Parathyroid adenoma (tissue), 2 donors: ENCODE measurements around the gene ST6GALNAC6.

Experiments used
- H2AFZ ChIP-seq: fragments of 300-600 bp; sonication (generic); one replicate; pipeline ENCODE4 v1.7.0; 2017; ENCODE audit warnings: antibody characterized with exemption, mild to moderate bottlenecking
- H3K27ac ChIP-seq: fragments of 300-600 bp; sonication (generic); one replicate; pipeline ENCODE4 v1.7.0; 2017
- H3K27me3 ChIP-seq: fragments of 300-600 bp; sonication (generic); one replicate; pipeline ENCODE4 v1.7.0; 2017; ENCODE audit warnings: low read length; ENCODE audit not compliant: control insufficient read depth, insufficient read depth
- H3K36me3 ChIP-seq: fragments of 300-600 bp; sonication (generic); one replicate; pipeline ENCODE4 v1.7.0; 2017; ENCODE audit warnings: low read length; ENCODE audit not compliant: control insufficient read depth, insufficient read depth
- H3K4me1 ChIP-seq: fragments of 300-600 bp; sonication (generic); one replicate; pipeline ENCODE4 v1.7.0; 2017; ENCODE audit warnings: control low read depth
- H3K4me2 ChIP-seq: fragments of 300-600 bp; sonication (generic); one replicate; pipeline ENCODE4 v1.7.0; 2017; ENCODE audit warnings: low read length
- H3K4me3 ChIP-seq: fragments of 300-600 bp; sonication (generic); one replicate; pipeline ENCODE4 v1.7.0; 2017; ENCODE audit warnings: low read depth, low read length
- H3K79me2 ChIP-seq: fragments of 300-600 bp; sonication (generic); one replicate; pipeline ENCODE4 v1.7.0; 2017; ENCODE audit warnings: control low read depth
- H3K9ac ChIP-seq: fragments of 300-600 bp; sonication (generic); one replicate; pipeline ENCODE4 v1.7.0; 2017; ENCODE audit warnings: mild to moderate bottlenecking
- H3K9me3 ChIP-seq: fragments of 300-600 bp; sonication (generic); one replicate; pipeline ENCODE4 v1.7.0; 2017; ENCODE audit warnings: low read length; ENCODE audit not compliant: control insufficient read depth
- CTCF ChIP-seq: fragments of 300-600 bp; sonication (generic); IDR thresholded peaks from one replicate; pipeline ENCODE4 v1.7.0; 2017; ENCODE audit warnings: antibody characterized with exemption, mild to moderate bottlenecking
- donor health status: primary hyperparathyroidism.

ST6GALNAC6 gene

DNA sequence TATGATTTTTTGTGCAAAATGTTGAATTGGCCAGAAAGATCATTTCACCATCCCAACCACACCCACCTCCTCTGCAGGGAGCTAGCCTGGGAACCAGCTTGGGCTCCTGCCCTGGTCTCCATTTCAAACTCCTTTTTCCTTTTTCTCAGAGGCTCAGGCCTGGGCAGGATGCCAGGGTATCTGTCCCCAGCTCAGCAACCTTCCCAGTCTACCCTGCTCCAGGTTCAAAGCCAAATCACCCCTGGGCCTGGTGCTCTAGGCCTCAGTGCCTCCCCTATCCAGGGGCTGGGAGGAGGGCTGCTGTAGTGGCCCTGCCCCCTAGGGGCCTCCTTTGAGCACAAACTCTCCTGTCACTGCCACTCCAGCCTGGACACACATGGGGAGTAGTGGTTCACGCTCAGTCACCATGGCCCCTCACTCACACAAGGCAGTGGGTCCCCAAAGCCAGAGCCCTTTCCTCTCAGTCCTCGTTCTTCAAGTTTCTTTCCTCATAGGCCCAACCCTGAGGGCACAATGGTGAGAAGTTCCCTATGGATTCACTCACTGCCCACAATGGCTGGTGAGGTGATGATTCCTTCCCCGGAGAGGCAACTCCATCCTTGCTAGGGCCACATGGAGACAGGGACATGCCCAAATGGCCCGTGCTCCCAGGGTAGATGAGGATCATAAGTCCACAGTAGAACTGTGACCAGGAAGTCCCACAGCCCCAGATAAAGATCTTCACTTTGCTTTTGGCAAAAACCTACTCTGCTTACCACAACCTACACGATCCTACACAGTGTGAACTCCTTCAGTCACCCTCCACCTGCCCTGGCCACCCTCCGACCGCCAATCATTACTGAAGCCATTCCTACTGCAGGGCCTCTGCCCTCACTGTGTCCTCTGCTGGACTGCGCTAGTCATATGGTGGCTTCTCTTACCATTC is 19.0 kb upstream of the ST6GALNAC6 start:
- Histone ChIP-seq H3K4me3 (no peak overlapping the region), H3K9me3 (no peaks in the 10 kb centered on the region), H3K9ac (no peak overlapping the region), H3K36me3 (no peaks in the 10 kb centered on the region), H3K4me1 (peaks cover 8% of the 10 kb centered on the region), H3K4me2 (no peak overlapping the region), H3K27ac (no peak overlapping the region), H3K27me3 (no peaks in the 10 kb centered on the region), H3K79me2 (no peaks in the 10 kb centered on the region), H2AFZ (no peak overlapping the region)
- TF ChIP-seq CTCF, result no peak

- peaks cover 8% of the 10 kb centered on the region for H3K4me1 ChIP-seq
These were observed 18.2 kb upstream of the ST6GALNAC6 start for GRCh38 chr9:127917603-127918002.

DNA sequence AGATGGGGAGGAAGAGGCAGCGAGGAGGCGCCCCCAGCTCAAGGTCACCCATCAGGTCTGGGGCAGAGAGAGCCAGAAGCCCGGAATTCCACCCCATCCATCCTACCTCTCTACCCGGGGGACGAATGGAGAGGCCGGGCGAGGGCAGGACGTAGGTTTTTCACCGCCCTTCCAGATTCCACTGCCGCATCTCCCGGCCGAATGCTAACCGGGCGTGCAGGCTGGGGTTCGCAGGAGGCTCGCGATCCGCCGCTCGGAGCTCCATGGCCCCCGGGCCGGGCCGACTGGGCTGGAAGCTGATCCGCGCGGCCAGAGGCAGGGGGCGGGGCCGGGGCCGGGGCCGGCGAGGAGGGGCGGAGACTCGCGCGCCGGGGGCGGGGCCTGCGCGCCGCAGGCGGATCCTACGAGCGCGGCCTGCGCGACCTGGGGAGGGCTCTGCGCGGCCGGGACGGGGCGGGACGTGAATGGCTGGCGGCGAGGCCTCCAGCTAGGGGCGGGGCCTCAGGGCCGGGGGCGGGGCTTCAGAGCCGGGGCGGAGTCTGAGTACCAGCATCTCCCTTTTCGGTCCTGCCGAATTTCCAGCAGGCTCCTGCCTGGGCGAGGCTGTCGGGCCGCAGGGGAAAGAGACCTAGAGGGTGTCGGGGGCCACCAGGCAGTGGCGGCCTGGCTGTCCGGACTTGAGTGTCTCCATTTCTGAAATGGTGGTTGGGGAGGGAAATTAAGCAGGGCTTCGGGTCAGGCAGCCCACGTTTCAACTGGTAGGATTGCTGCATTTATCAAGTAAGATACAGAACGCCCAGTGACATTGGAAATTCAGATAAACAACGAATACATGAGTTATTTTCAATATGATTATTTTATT is 17.5 kb upstream of the ST6GALNAC6 start, which contains the start of gene ST6GALNAC4:
Gene ST6GALNAC4 (minus strand): TSS at position 322 of the 862 bp plus-strand sequence. CDS start 622 bp downstream, outside the sequence.
- Histone ChIP-seq H3K9me3 (no peaks in the 10 kb centered on the region), H3K27ac (peak within 1 kb of the TSS; percentile 32), H3K4me3 (peak within 1 kb of the TSS; percentile 66), H3K27me3 (no peaks in the 10 kb centered on the region), H3K9ac (no peak within 1 kb of the TSS), H3K79me2 (no peaks in the 10 kb centered on the region), H3K36me3 (no peaks in the 10 kb centered on the region), H2AFZ (peak within 1 kb of the TSS; percentile 87), H3K4me1 (peaks cover 8% of the 10 kb centered on the region), H3K4me2 (peak within 1 kb of the TSS; percentile 95)
- TF ChIP-seq CTCF, result no peak

More at GRCh38 chr9:127917603-127918002, 18.2 kb upstream of the ST6GALNAC6 start:
- Histone ChIP-seq H3K27me3 (no peaks in the 10 kb centered on the region), H3K4me3 (no peak overlapping the region), H3K9me3 (no peaks in the 10 kb centered on the region), H2AFZ (no peak overlapping the region), H3K36me3 (no peaks in the 10 kb centered on the region), H3K9ac (no peak overlapping the region), H3K27ac (peak overlapping the region; percentile 29), H3K79me2 (no peaks in the 10 kb centered on the region), H3K4me2 (peak overlapping the region; percentile 64)
- no peak for TF ChIP-seq CTCF

DNA sequence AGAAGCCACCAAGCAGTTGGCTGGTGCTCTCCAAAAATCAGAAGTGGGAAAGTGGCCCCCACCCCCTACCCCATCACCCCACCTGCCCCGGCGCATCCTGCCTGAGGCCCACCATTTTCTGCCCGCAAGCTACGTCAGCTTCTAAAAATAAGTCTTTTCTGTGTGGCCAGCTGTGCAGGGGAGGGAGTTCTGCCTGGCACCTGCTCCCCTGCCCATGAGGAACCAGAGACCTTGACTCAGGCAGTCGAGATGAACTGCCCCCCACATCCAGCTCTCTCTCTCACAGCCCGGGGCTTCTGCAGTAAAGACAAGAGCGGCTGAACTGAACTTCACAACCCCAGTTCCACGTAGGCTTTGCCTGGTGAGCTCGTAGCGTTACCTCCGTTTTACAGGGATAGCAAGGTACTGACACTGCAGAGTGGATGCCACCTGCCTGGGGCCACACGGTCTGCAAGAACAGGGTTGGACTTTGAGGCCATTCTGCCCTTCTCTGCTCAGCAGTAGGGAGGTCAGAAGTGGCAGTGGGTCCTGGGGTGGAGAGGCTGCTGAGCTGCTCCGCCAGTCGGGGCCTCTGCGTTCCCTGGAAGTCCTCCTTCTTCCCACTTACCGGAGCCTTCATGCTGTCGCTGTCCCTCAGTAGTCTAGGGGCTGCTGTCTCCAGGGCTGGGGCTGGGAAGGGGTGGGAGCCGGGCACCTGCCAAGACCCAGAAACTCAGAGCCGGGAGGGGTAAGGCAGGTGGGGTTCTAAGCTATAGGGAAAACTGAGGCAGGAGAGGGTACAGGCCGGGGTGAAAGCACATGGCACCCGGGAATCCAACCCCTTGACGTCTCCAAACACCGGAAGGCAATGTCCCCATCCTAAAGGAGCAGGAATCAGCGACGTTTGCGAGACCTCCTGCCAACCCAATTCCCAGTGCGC is 16.7 kb upstream of the ST6GALNAC6 start:
- H3K4me3 ChIP-seq, result peak overlapping the region; percentile 66
- peak overlapping the region; percentile 32 for H3K27ac ChIP-seq
- no peak for TF ChIP-seq CTCF
- H3K4me2 ChIP-seq, result peak overlapping the region; percentile 95
- no peaks in the 10 kb centered on the region for H3K36me3 ChIP-seq
- H3K4me1 ChIP-seq, result peaks cover 8% of the 10 kb centered on the region
- no peaks in the 10 kb centered on the region for H3K79me2 ChIP-seq
- peak overlapping the region; percentile 87 for H2AFZ ChIP-seq
- no peak overlapping the region for H3K9ac ChIP-seq
- H3K27me3 ChIP-seq, result no peaks in the 10 kb centered on the region
- H3K9me3 ChIP-seq, result no peaks in the 10 kb centered on the region
